Dedifferentiated amniotic fluid mesenchymal stem cell (primary cell): ENCODE data around the gene TM9SF3.

Experiments
- DNase-seq: peaks from one replicate; pipeline ENCODE4 v3.0.0-alpha.2; 2016; ENCODE audit errors: extremely low spot score

Gene TM9SF3

GRCh38 chr10:96586419-96587263 is at the start of gene TM9SF3:
TM9SF3 (minus strand) TSS chr10:96587012; CDS start chr10:96586835, 177 bp downstream.
- peak; percentile 92 for DNase-seq

- peak; percentile 19 for DNase-seq
Observed at GRCh38 chr10:96636551-96636950, 49.7 kb upstream of the TM9SF3 start.

- no peak for DNase-seq
Observed at GRCh38 chr10:96632974-96633710, 46.3 kb upstream of the TM9SF3 start.

- no peak for DNase-seq
Observed at GRCh38 chr10:96627292-96627691, 40.5 kb upstream of the TM9SF3 start.

- DNase-seq = no peak
Observed at GRCh38 chr10:96626795-96627194, 40.0 kb upstream of the TM9SF3 start.

GRCh38 chr10:96625173-96625572 is 38.4 kb upstream of the TM9SF3 start:
- no peak for DNase-seq

GRCh38 chr10:96622013-96622787 is 35.4 kb upstream of the TM9SF3 start:
- DNase-seq = no peak

GRCh38 chr10:96619796-96620773 is 33.3 kb upstream of the TM9SF3 start:
- no peak for DNase-seq

GRCh38 chr10:96619120-96619519 is 32.3 kb upstream of the TM9SF3 start:
- no peak for DNase-seq

- peak; percentile 17 for DNase-seq
Observed at GRCh38 chr10:96618653-96619052, 31.8 kb upstream of the TM9SF3 start.

GRCh38 chr10:96616961-96617360 is 30.1 kb upstream of the TM9SF3 start:
- DNase-seq = no peak

- peak; percentile 48 for DNase-seq
Observed at GRCh38 chr10:96614515-96614914, 27.7 kb upstream of the TM9SF3 start.

- DNase-seq = no peak
Observed at GRCh38 chr10:96613576-96613975, 26.8 kb upstream of the TM9SF3 start.

GRCh38 chr10:96612055-96612830 is 25.4 kb upstream of the TM9SF3 start:
- no peak for DNase-seq

- DNase-seq = no peak
Observed at GRCh38 chr10:96610817-96611216, 24.0 kb upstream of the TM9SF3 start.

- no peak for DNase-seq
Observed at GRCh38 chr10:96609510-96609909, 22.7 kb upstream of the TM9SF3 start.

- DNase-seq = no peak
Observed at GRCh38 chr10:96608805-96609204, 22.0 kb upstream of the TM9SF3 start.

GRCh38 chr10:96608262-96608661 is 21.4 kb upstream of the TM9SF3 start:
- DNase-seq = no peak

- no peak for DNase-seq
Observed at GRCh38 chr10:96606946-96607345, 20.1 kb upstream of the TM9SF3 start.

GRCh38 chr10:96606216-96606615 is 19.4 kb upstream of the TM9SF3 start:
- no peak for DNase-seq
